HUES64 (cell line): Measurements from ENCODE around the gene TSC22D1.
"Not testable (repeated sequence)": the region's sequence is repeated elsewhere in the genome, so short reads cannot be mapped to it uniquely, and the experiment has no call there.

ENCODE experiments used
- H3K27ac ChIP-seq: 2 replicates; pipeline ENCODE4 v1.7.0; 2013; ENCODE audit warnings: low read depth, low read length, inconsistent platforms
- H3K27me3 ChIP-seq: 2 replicates; pipeline ENCODE4 v1.6.1; 2013; ENCODE audit warnings: mild to moderate bottlenecking, low read length; ENCODE audit not compliant: insufficient read depth
- H3K36me3 ChIP-seq: 2 replicates; pipeline ENCODE4 v1.6.1; 2013; ENCODE audit warnings: mild to moderate bottlenecking, low read length; ENCODE audit not compliant: insufficient read depth
- H3K4me1 ChIP-seq: 2 replicates; pipeline ENCODE4 v1.6.1; 2013; ENCODE audit warnings: mild to moderate bottlenecking, low read length, moderate library complexity; ENCODE audit not compliant: insufficient read depth
- H3K4me3 ChIP-seq: 2 replicates; pipeline ENCODE4 v1.5.1; 2013; ENCODE audit warnings: mild to moderate bottlenecking, low read length, moderate library complexity
- H3K9ac ChIP-seq: 2 replicates; pipeline ENCODE4 v1.6.1; 2013; ENCODE audit warnings: mild to moderate bottlenecking, low read depth, low read length
- H3K9me3 ChIP-seq: 2 replicates; pipeline ENCODE4 v1.6.1; 2013; ENCODE audit warnings: low read depth, low read length; ENCODE audit not compliant: insufficient read depth
- WGBS: fragments of 150-250, 120-280 bp; methylation state at CpG from one replicate; pipeline ENCODE4 v1.1.7; 2013; ENCODE audit warnings: missing lambda C conversion rate; 5-methylcytosine and 5-hydroxymethylcytosine counted together

The TSC22D1 gene

DNA sequence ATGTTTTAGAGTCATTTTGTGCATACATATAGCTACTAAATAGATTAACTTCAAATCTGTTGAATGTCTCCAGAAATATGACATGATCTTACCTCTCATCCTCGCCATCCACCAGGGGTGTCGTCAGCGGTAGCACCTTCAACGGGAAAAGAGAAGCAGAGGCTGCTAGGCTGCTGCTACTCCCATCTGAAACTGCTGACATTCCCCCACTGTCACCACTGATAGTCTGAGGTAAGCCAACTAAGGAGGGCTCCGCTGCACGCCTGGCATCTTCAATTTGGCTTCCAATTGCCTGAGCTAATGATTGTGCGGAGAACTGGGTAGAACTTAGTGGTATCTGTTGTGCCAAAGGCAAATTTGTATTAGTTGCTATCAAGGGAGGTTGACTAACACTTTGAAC lies 3.1 kb downstream of the TSC22D1 start:
- peaks cover 24% of the 10 kb centered on the region for H3K36me3 ChIP-seq
- H3K4me3 ChIP-seq: peak overlapping the region; percentile 93
- no peak overlapping the region for H3K9ac ChIP-seq
- WGBS: 38% methylated on average over 7 of the region's 7 CpGs
- H3K4me1 ChIP-seq: peaks cover 56% of the 10 kb centered on the region
- no peaks in the 10 kb centered on the region for H3K27me3 ChIP-seq
- H3K27ac ChIP-seq: no peak overlapping the region
- H3K9me3 ChIP-seq: no peaks in the 10 kb centered on the region

DNA sequence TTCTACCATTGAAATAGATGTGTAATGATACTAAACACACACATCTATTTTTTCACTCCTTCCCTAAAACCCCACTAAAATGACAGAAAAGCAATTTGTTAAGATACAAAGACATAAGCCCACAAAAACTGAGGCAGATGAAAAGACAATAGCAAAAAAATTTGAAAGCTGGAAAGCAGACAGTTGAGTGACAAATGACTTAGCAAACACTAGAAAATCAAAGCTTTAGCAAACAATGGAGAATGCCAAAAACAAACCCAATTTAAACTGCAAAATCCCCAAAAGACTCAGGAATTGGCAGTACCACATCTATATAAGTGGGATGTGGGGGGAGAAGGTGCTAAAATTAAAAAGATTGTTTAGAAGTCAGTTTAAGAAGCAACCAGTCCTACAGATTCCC lies 9.5 kb downstream of the TSC22D1 start:
- no peaks in the 10 kb centered on the region for H3K27me3 ChIP-seq
- H3K36me3 ChIP-seq: peaks cover 4% of the 10 kb centered on the region; the same call in 1 of the 2 replicates
- no peak overlapping the region for H3K4me3 ChIP-seq
- no peak overlapping the region for H3K9ac ChIP-seq
- H3K27ac ChIP-seq: no peak overlapping the region
- no peaks in the 10 kb centered on the region for H3K9me3 ChIP-seq
- H3K4me1 ChIP-seq: peaks cover 52% of the 10 kb centered on the region

DNA sequence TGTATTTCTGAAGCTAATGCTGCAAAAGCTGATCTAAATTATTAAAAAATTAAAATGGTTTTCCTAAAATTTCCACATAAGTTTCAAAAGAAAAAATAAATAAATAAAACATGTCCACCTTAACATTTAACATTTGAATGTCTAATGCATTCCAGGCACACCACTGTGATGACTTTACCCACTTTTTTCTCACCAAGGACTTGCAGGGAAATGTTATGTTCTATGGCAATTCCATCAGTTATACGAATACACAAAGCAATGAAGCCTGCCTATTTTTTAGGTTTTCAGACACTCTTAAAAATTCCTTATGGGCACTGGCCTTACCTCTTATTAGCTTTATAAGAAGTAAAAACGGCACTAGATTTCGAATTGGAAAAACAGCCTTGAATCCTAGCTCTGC lies 10.2 kb downstream of the TSC22D1 start:
- H3K9ac ChIP-seq: no peak overlapping the region
- peaks cover 4% of the 10 kb centered on the region; the same call in 1 of the 2 replicates for H3K36me3 ChIP-seq
- peaks cover 52% of the 10 kb centered on the region for H3K4me1 ChIP-seq
- no peak overlapping the region for H3K4me3 ChIP-seq
- no peaks in the 10 kb centered on the region for H3K9me3 ChIP-seq
- WGBS: 95% methylated on average over 3 of the region's 3 CpGs
- H3K27ac ChIP-seq: no peak overlapping the region
- no peaks in the 10 kb centered on the region for H3K27me3 ChIP-seq

- Histone ChIP-seq H3K27ac (no peak overlapping the region), H3K36me3 (no peaks in the 10 kb centered on the region; the same call in 1 of the 2 replicates), H3K4me1 (peaks cover 48% of the 10 kb centered on the region), H3K4me3 (no peak overlapping the region), H3K9ac (no peak overlapping the region), H3K27me3 (no peaks in the 10 kb centered on the region), H3K9me3 (no peaks in the 10 kb centered on the region)
- 92% methylated on average over 2 of the region's 2 CpGs for WGBS
Observed at GRCh38 chr13:44564936-44565335, 11.2 kb downstream of the TSC22D1 start.

GRCh38 chr13:44562853-44563252 lies 13.3 kb downstream of the TSC22D1 start:
- WGBS: 94% methylated on average over 6 of the region's 6 CpGs
- H3K27me3 ChIP-seq, H3K36me3 ChIP-seq, H3K4me3 ChIP-seq, H3K27ac ChIP-seq, H3K9me3 ChIP-seq, H3K9ac ChIP-seq: not testable (repeated sequence)
- H3K4me1 ChIP-seq: peaks cover 40% of the 10 kb centered on the region

GRCh38 chr13:44561351-44561750 lies 14.8 kb downstream of the TSC22D1 start:
- WGBS: 98% methylated on average over 2 of the region's 2 CpGs
- H3K27me3 ChIP-seq: no peaks in the 10 kb centered on the region
- no peak overlapping the region for H3K4me3 ChIP-seq
- no peak overlapping the region for H3K27ac ChIP-seq
- no peaks in the 10 kb centered on the region for H3K9me3 ChIP-seq
- no peak overlapping the region for H3K9ac ChIP-seq
- H3K36me3 ChIP-seq: peaks cover 9% of the 10 kb centered on the region; the same call in 1 of the 2 replicates
- peaks cover 25% of the 10 kb centered on the region for H3K4me1 ChIP-seq

DNA sequence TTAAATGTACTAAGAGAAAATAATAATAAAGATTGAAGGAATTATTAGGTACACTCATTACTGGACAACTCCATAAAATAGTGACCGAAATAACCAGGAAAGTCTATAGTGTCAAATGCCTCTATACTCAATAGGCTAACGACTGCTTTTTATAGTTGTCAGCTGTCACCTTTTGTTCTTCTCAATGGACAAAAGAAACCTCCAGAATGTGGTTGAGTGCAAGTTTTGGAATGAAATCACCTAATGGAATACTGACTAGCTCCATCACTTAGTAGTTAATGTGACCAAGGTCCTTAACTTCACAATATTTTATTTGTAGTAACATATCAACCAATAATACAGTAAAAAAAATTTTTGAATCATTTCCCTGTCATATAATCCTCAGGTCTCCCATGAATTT lies 18.1 kb downstream of the TSC22D1 start:
- H3K27ac ChIP-seq: no peak overlapping the region
- H3K4me1 ChIP-seq: peaks cover 10% of the 10 kb centered on the region
- H3K36me3 ChIP-seq: peaks cover 16% of the 10 kb centered on the region; the same call in 1 of the 2 replicates
- H3K9me3 ChIP-seq: no peaks in the 10 kb centered on the region
- WGBS: 89% methylated on average over 2 of the region's 2 CpGs
- no peak overlapping the region for H3K4me3 ChIP-seq
- no peak overlapping the region for H3K9ac ChIP-seq
- H3K27me3 ChIP-seq: no peaks in the 10 kb centered on the region

- 97% methylated on average over 12 of the region's 12 CpGs for WGBS
- Histone ChIP-seq H3K4me3 (no peak overlapping the region), H3K9me3 (no peaks in the 10 kb centered on the region), H3K36me3 (peaks cover 29% of the 10 kb centered on the region), H3K27ac (no peak overlapping the region), H3K9ac (no peak overlapping the region), H3K27me3 (no peaks in the 10 kb centered on the region), H3K4me1 (no peaks in the 10 kb centered on the region; the same call in 1 of the 2 replicates)
Observed at GRCh38 chr13:44555207-44555606, 20.9 kb downstream of the TSC22D1 start.

- Histone ChIP-seq H3K4me3 (no peak overlapping the region), H3K36me3 (peaks cover 22% of the 10 kb centered on the region), H3K9me3 (no peaks in the 10 kb centered on the region), H3K9ac (no peak overlapping the region), H3K27ac (no peak overlapping the region), H3K27me3 (no peaks in the 10 kb centered on the region), H3K4me1 (no peaks in the 10 kb centered on the region)
- 100% methylated on average over 1 of the region's 4 CpGs for WGBS
Observed at GRCh38 chr13:44549476-44549875, 26.7 kb downstream of the TSC22D1 start.

- Histone ChIP-seq H3K36me3 (peaks cover 10% of the 10 kb centered on the region; the same call in 1 of the 2 replicates), H3K4me3 (no peak overlapping the region), H3K9ac (no peak overlapping the region), H3K9me3 (no peaks in the 10 kb centered on the region), H3K4me1 (peaks cover 20% of the 10 kb centered on the region), H3K27ac (no peak overlapping the region), H3K27me3 (no peaks in the 10 kb centered on the region)
- 100% methylated on average over 1 of the region's 1 CpG for WGBS
Observed at GRCh38 chr13:44546164-44546563, 30.0 kb downstream of the TSC22D1 start.

DNA sequence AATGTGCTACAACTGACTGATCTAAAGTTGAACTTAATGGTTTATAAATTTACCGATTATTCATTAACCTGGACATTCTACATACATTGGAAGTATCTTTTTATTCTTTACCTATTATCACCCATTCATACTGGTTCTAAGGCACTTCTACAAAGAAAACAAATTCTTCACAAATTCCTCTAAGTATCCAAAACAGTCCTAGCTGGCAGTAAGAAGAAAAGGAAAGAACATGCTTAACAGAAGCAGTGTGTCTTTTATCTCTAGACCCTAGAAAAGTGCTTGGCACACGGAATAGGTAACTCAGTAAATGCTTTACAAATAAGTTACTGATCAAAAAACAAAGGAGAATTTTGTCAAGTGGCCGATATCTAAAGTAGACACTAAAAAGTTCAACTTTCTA lies 32.8 kb downstream of the TSC22D1 start:
- H3K9me3 ChIP-seq: no peaks in the 10 kb centered on the region
- H3K36me3 ChIP-seq: peaks cover 24% of the 10 kb centered on the region
- WGBS: 97% methylated on average over 3 of the region's 3 CpGs
- no peak overlapping the region for H3K4me3 ChIP-seq
- peaks cover 22% of the 10 kb centered on the region for H3K4me1 ChIP-seq
- no peak overlapping the region for H3K27ac ChIP-seq
- H3K9ac ChIP-seq: no peak overlapping the region
- H3K27me3 ChIP-seq: no peaks in the 10 kb centered on the region

DNA sequence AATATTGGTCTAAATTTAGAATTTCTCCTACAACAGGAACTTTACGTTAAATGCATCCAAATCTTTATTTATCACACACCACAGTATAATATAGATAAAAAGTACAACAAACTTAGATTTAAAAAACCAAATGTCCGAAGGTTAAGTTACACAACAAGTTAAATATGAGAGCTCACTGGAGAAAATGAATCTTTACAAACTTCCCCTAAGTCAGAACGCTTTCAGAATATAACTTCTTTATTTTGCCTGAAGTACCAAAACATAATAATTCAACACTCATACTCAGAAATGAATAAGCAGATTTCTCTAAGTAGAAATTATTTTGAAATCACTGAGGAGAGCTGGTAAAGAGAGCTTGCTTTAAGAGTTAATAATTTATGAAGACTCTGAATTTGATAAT lies 33.8 kb downstream of the TSC22D1 start:
- peaks cover 34% of the 10 kb centered on the region for H3K36me3 ChIP-seq
- H3K9me3 ChIP-seq: no peaks in the 10 kb centered on the region
- H3K27ac ChIP-seq: no peak overlapping the region
- no peak overlapping the region for H3K9ac ChIP-seq
- no peak overlapping the region for H3K4me3 ChIP-seq
- no peaks in the 10 kb centered on the region for H3K27me3 ChIP-seq
- peaks cover 22% of the 10 kb centered on the region for H3K4me1 ChIP-seq
- WGBS: 97% methylated on average over 2 of the region's 3 CpGs
